Coronary artery (tissue), 2 donors: ENCODE measurements around the gene KANK3.
"Not testable (repeated sequence)": the region's sequence is repeated elsewhere in the genome, so short reads cannot be mapped to it uniquely, and the experiment has no call there.

ENCODE experiments used
- DNase-seq: peaks from one replicate; pipeline ENCODE4 v3.0.0-alpha.2; 2017; ENCODE audit warnings: low spot score
- H3K27ac ChIP-seq, 2 donors: fragments of 200-600 bp; sonication (generic); one replicate each; pipeline ENCODE4 v1.5.1; 2016 to 2019
- H3K4me3 ChIP-seq: fragments of 200-600 bp; sonication (generic); 2 replicates; pipeline ENCODE4 v1.5.1; 2016; ENCODE audit warnings: mild to moderate bottlenecking, moderate library complexity
- CTCF ChIP-seq: fragments of 200-600 bp; sonication (generic); IDR thresholded peaks from one replicate; pipeline ENCODE4 v1.5.1; 2019; ENCODE audit warnings: antibody characterized with exemption

KANK3 gene

GRCh38 chr19:8363803-8364771, 21.0 kb upstream of the KANK3 start, which contains the start of gene ANGPTL4:
ANGPTL4 (plus strand) TSS chr19:8364155; CDS start chr19:8364322, 167 bp downstream.
- TF ChIP-seq CTCF: no peak
- peak within 1 kb of the TSS; percentile 64 to 96 for H3K27ac ChIP-seq
- H3K4me3 ChIP-seq: peak within 1 kb of the TSS; percentile 83
- DNase-seq: no peak

GRCh38 chr19:8361921-8362793, 19.1 kb upstream of the KANK3 start:
- Histone ChIP-seq H3K27ac (peak overlapping the region; percentile 64 to 96), H3K4me3 (peak overlapping the region; percentile 83)
- TF ChIP-seq CTCF: no peak
- DNase-seq: peak; percentile 99

- no peak overlapping the region for H3K27ac ChIP-seq
- H3K4me3 ChIP-seq: no peak overlapping the region
- no peak for DNase-seq
- TF ChIP-seq CTCF: no peak
These were observed 17.1 kb upstream of the KANK3 start for GRCh38 chr19:8360196-8360595.

- no peak for TF ChIP-seq CTCF
- DNase-seq: no peak
- Histone ChIP-seq H3K4me3 (no peak overlapping the region), H3K27ac (no peak overlapping the region)
These were observed 15.9 kb upstream of the KANK3 start for GRCh38 chr19:8358948-8359347.

GRCh38 chr19:8357007-8357521, 14.0 kb upstream of the KANK3 start:
- H3K27ac ChIP-seq: no peak overlapping the region
- no peak for DNase-seq
- TF ChIP-seq CTCF: no peak
- H3K4me3 ChIP-seq: no peak overlapping the region

GRCh38 chr19:8355631-8356402, 12.8 kb upstream of the KANK3 start:
- peak overlapping the region in 1 of 2 donors; percentile 72 for H3K27ac ChIP-seq
- H3K4me3 ChIP-seq: peak overlapping the region; percentile 9
- TF ChIP-seq CTCF: no peak
- DNase-seq: peak; percentile 90

- peak overlapping the region; percentile 55 for H3K4me3 ChIP-seq
These were observed 9.8 kb upstream of the KANK3 start for GRCh38 chr19:8352845-8353244.

More at GRCh38 chr19:8352845-8353244, 9.8 kb upstream of the KANK3 start:
- H3K27ac ChIP-seq: peak overlapping the region; percentile 17 to 78
- not testable (repeated sequence) for DNase-seq
